Cardiac fibroblast (primary cell): ENCODE measurements around the gene PHTF2.

ENCODE experiments used
- DNase-seq, 2 donors: peaks; one replicate each; pipeline versions ENCODE4 v3.0.0 to v3.0.0-alpha.2; 2010; ENCODE audit warnings: low read depth in 2 of 2
- H3K4me3 ChIP-seq, 2 donors: replicated peaks in 1 of 2; 1 replicate in 1 of 2; 2 replicates in 1 of 2; pipeline ENCODE4 v1.5.1; 2011; ENCODE audit warnings: low read depth in 2 of 2, low read length in 2 of 2, mild to moderate bottlenecking in 2 of 2, moderate library complexity in 1 of 2
- CTCF ChIP-seq: IDR thresholded peaks from one replicate; pipeline ENCODE4 v1.5.1; 2011; ENCODE audit warnings: low read depth, mild to moderate bottlenecking, low read length, inconsistent platforms

The PHTF2 gene

GRCh38 chr7:77765481-77765880 lies 33.1 kb upstream of the PHTF2 start:
- no peak for TF ChIP-seq CTCF
- no peak overlapping the region for H3K4me3 ChIP-seq
- no peak for DNase-seq

GRCh38 chr7:77765906-77766800 lies 32.4 kb upstream of the PHTF2 start:
- TF ChIP-seq CTCF, result no peak
- peak; percentile 28 to 48 for DNase-seq
- no peak overlapping the region for H3K4me3 ChIP-seq

GRCh38 chr7:77766801-77767605 lies 31.6 kb upstream of the PHTF2 start:
- DNase-seq, result no peak
- no peak overlapping the region for H3K4me3 ChIP-seq

GRCh38 chr7:77770316-77770715 lies 28.3 kb upstream of the PHTF2 start:
- no peak overlapping the region for H3K4me3 ChIP-seq
- no peak for DNase-seq
- no peak for TF ChIP-seq CTCF

More at GRCh38 chr7:77766801-77767605, 31.6 kb upstream of the PHTF2 start:
- TF ChIP-seq CTCF, result no peak

- no peak for DNase-seq
- H3K4me3 ChIP-seq, result no peak overlapping the region
- TF ChIP-seq CTCF, result no peak
These were observed 26.7 kb upstream of the PHTF2 start for GRCh38 chr7:77771901-77772300.

GRCh38 chr7:77778535-77778934 lies 20.0 kb upstream of the PHTF2 start:
- DNase-seq, result no peak
- H3K4me3 ChIP-seq, result no peak overlapping the region
- TF ChIP-seq CTCF, result no peak
